HL-60/S4 (cell line): Measurements from ENCODE around the gene PTBP3.
"Not testable (repeated sequence)": the region's sequence is repeated elsewhere in the genome, so short reads cannot be mapped to it uniquely, and the experiment has no call there.

Experiments used
- in situ Hi-C: fragments of 300-500 bp; cut with MboI; formaldehyde crosslinking; loops from 2 replicates; pipeline ENCODE4 v1.14.3; 2022; ENCODE audit warnings: low sequenced_read_pairs

PTBP3 gene

GRCh38 chr9:112332977-112333638, at the start of gene PTBP3:
Gene PTBP3, minus strand, starts transcription at chr9:112333619. Its CDS starts 35,754 bp downstream, at chr9:112297865.
- in situ Hi-C loops, result no loop called here

GRCh38 chr9:112382501-112383364, 49.3 kb upstream of the PTBP3 start:
- in situ Hi-C loops, result no loop called here

GRCh38 chr9:112382066-112382465, 48.6 kb upstream of the PTBP3 start:
- in situ Hi-C loops, result no loop called here

GRCh38 chr9:112380825-112381221, 47.4 kb upstream of the PTBP3 start:
- in situ Hi-C loops, result no loop called here

GRCh38 chr9:112380102-112380824, 46.8 kb upstream of the PTBP3 start, which contains the start of gene HSDL2:
Gene HSDL2, plus strand, starts transcription at chr9:112380108. Its CDS starts 56 bp downstream, at chr9:112380164.
- in situ Hi-C loops, result no loop called here

- in situ Hi-C loops, result no loop called here
Measured at GRCh38 chr9:112379177-112380101, 46.0 kb upstream of the PTBP3 start.

- in situ Hi-C loops, result no loop called here
Measured at GRCh38 chr9:112378328-112379176, 45.1 kb upstream of the PTBP3 start.

- in situ Hi-C loops, result no loop called here
Measured at GRCh38 chr9:112377684-112378327, 44.4 kb upstream of the PTBP3 start.

GRCh38 chr9:112377087-112377486, 43.7 kb upstream of the PTBP3 start:
- in situ Hi-C loops, result no loop called here

GRCh38 chr9:112375361-112375760, 41.9 kb upstream of the PTBP3 start:
- in situ Hi-C loops, result no loop called here

- in situ Hi-C loops, result not testable (repeated sequence)
Measured at GRCh38 chr9:112374232-112374631, 40.8 kb upstream of the PTBP3 start.

- in situ Hi-C loops, result not testable (repeated sequence)
Measured at GRCh38 chr9:112373666-112374065, 40.2 kb upstream of the PTBP3 start.

GRCh38 chr9:112371060-112371459, 37.6 kb upstream of the PTBP3 start:
- in situ Hi-C loops, result no loop called here

- in situ Hi-C loops, result loop anchor here (10.0 kb wide), 1 partner anchor 605 kb away; no protein-coding TSS in a partner anchor
Measured at GRCh38 chr9:112369817-112370216, 36.4 kb upstream of the PTBP3 start.

GRCh38 chr9:112367465-112367864, 34.0 kb upstream of the PTBP3 start:
- in situ Hi-C loops, result loop anchor here (10.0 kb wide), 1 partner anchor 603 kb away; no protein-coding TSS in a partner anchor

- in situ Hi-C loops, result loop anchor here (10.0 kb wide), 1 partner anchor 602 kb away; no protein-coding TSS in a partner anchor
Measured at GRCh38 chr9:112366591-112366990, 33.2 kb upstream of the PTBP3 start.

- in situ Hi-C loops, result loop anchor here (10.0 kb wide), 1 partner anchor 600 kb away; no protein-coding TSS in a partner anchor
Measured at GRCh38 chr9:112365257-112365656, 31.8 kb upstream of the PTBP3 start.

GRCh38 chr9:112364761-112365160, 31.3 kb upstream of the PTBP3 start:
- in situ Hi-C loops, result loop anchor here (10.0 kb wide), 1 partner anchor 600 kb away; no protein-coding TSS in a partner anchor
